T-helper 2 cell treated with Interferon-gamma antibody and Interleukin-4, amounts not matched to agents 100 ng/mL and 5 ng/mL, for 36 hours (primary cell): ENCODE measurements around the gene FAM184A. TPM values are rescaled to one million over a fixed set of nuclear protein-coding genes. Genes with fewer than 3 reads are reported as not detected.
"Not testable (repeated sequence)": the region's sequence is repeated elsewhere in the genome, so short reads cannot be mapped to it uniquely, and the experiment has no call there.

Experiments
- intact Hi-C: fragments of 100-400 bp; cut with micrococcal nuclease; formaldehyde crosslinking; loops from one replicate; pipeline ENCODE4 v1.15.1; 2023
- total RNA-seq: library from RNA; stranded (reverse); gene quantifications from 2 replicates; pipeline ENCODE4 v1.2.3, GENCODE V29; 2022

The FAM184A gene
- total RNA-seq, 1 donor from 2014 or later, result 3.8 TPM

DNA sequence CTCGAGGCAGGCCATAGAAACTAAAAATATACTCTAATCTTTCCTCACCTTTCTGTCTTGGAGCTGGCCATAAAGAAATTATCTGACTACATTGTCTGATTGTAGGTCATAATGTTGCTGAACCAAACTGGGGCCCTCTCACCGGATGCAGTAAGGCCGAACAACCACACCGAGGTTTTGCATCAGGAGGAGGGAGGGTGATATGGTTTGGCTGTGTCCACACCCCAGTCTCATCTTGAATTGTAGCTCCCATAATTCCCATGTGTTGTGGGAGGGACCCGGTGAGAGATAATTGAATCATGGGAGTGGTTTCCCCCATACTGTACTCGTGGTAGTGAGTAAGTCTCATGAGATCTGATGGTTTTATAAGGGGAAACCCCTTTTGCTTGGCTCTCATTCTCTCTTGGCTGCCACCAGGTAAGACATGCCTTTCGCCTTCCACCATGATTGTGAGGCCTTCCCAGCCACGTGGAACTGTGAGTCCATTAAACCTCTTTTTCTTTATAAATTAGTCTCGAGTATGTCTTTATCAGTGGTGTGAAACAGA, 19.4 kb upstream of the FAM184A start:
- intact Hi-C loops, result not testable (repeated sequence)

GRCh38 chr6:119096721-119097565, 18.5 kb upstream of the FAM184A start:
- intact Hi-C loops, result no loop called here

DNA sequence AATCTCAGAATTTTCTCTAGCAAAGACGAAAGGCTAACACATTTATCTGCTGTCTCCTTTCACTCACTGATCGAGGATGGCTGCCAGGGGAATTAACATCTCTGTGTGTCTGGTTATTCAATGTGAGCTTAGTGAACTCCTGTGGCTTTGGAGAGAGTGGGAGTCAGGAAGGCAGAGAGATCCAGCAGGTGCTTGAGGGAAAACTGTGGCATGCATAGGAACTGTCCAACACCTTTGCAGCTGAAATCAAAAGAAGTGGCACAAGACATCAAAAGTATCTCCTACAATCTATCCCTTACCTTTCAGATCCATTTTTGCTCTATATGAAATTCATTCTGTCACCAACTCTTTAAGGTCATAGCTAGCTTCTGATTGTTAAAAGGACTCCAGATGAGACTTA, 11.8 kb upstream of the FAM184A start:
- intact Hi-C loops, result no loop called here

DNA sequence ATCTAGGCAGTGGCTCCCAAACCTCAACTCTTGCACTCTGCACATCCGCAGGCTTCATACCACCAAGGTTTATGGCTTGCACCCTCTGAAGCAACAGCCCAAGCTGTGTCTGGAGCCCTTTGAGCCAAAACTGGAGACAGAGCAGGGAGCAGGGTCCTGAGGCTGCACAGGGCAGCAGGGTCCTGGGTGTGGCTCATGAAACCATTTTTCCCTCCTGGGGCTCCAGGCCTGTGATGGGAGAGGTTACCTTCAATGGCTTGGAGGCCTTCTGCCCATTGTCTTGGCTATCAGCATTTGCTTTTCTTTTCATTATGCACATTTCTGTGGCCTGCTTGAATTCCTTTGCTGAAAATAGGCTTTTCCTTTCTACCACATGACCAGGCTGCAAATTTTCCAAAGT, 6.3 kb upstream of the FAM184A start:
- intact Hi-C loops, result no loop called here

GRCh38 chr6:119083007-119083406, 4.5 kb upstream of the FAM184A start:
- intact Hi-C loops, result no loop called here

DNA sequence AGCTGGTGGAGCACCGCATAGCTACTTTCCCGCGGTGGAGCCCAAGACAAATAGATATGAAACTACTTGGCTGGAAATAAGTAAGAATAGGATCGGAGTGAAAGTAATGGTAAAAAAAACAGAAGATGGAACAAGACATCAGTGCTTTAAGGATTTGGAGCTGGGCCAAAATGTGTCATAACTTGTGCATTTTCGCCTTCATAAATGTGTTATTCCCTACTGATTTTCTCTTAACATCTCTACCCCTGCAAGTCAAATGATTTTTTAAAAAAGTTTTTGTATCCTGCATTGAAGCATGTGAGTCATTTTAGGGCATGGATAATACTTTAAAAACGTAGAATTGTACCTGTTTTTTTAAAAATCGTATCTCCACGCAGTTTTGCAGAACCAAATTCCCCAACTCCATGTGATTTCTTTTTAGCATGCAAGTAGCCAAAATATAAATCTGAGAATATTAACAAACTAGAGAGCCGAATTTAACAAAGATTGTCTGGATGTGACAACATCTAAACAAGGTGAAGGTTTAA, 882 bp upstream of the FAM184A start:
- intact Hi-C loops, result loop anchor here (2.0 to 5.0 kb wide), 5 partner anchors 31 to 427 kb away; partner anchors contain the start of gene CEP85L

DNA sequence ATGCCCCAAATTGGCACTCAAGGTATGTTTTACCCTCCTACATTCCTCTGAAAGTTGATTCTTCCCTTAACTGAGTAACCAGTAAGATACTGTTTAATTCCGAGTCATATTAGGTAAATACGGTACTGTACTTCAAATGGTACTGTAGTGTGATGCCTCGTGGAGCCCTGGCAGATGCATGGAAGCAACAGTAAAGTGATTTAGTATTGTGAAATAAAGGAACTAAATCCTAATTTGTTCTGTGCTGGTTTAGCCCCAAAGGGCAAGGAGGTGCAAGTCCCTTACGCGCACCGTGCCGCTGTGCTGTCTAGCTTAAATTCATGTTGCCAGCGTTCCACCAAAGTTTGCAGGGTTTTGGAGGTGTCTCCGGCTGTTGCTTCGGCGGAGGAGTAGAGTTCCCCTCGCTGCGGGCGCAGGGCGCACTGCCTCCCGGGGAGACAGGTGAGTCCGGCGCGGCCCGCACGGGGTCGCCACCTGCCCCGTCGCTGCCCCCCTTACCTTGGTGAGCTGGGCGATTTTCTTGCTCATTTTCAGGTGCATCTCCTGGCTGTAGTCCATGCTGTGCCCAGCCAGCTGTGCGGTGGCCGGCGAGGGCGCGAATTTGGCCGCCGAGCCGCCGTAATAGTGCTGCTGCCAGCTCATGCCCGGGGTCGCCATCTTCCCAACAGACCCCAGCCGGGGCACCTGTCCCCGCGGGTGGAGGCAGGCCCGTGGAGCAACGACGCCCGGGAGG, 655 bp downstream of the FAM184A start:
- intact Hi-C loops, result loop anchor here (1.0 to 5.0 kb wide), 8 partner anchors 33 to 426 kb away; partner anchors contain the start of genes ASF1A, CEP85L and MCM9

- intact Hi-C loops, result loop anchor here (1.0 to 5.0 kb wide), 6 partner anchors 142 to 425 kb away; partner anchors contain the start of genes ASF1A, CEP85L and MCM9
Observed at GRCh38 chr6:119077391-119077642, 1.1 kb downstream of the FAM184A start.

GRCh38 chr6:119076576-119077390, 1.7 kb downstream of the FAM184A start:
- intact Hi-C loops, result loop anchor here (1.0 to 5.0 kb wide), 6 partner anchors 141 to 424 kb away; partner anchors contain the start of genes ASF1A, CEP85L and MCM9

- intact Hi-C loops, result loop anchor here (2.0 to 5.0 kb wide), 5 partner anchors 181 to 424 kb away; partner anchors contain the start of genes ASF1A and CEP85L
Observed at GRCh38 chr6:119076173-119076572, 2.3 kb downstream of the FAM184A start.

GRCh38 chr6:119075200-119075981, 3.1 kb downstream of the FAM184A start:
- intact Hi-C loops, result loop anchor here (5.0 kb wide), 4 partner anchors 237 to 423 kb away; partner anchors contain the start of gene CEP85L

DNA sequence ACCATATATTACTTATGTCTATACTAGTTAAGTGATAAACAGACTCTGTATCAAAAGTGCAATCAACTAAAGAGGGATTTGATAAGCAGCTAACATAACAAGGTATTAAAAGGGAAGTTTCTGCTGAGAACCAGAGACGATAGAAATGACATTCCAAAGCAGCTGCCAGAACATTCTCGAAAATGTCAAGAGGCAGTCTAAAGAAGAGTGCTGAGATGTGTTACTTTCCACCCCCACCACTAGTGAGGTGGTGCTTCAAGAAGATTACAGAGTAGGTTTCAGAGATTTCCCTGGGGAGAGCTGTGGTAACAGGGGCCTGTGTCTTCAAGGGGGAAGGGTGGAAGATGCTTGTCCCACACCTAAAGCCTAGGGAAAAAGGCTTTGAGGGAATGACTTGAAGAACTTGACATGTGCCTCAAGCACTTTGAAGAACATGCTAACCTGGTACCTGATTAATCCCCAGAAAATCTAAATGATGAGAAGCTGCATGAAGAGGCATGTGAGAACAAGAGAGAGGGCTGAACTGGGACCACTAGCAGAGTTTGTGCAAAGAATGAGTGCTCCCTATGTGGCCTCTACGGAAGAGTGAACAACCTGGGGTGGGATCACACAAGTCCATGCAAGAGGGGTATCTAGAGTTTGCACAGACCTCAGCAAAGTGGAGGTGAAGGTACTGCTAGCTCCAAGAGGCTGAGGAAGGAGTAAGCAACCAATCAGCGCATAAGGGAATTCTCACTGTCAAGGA, 5.0 kb downstream of the FAM184A start:
- intact Hi-C loops, result no loop called here

DNA sequence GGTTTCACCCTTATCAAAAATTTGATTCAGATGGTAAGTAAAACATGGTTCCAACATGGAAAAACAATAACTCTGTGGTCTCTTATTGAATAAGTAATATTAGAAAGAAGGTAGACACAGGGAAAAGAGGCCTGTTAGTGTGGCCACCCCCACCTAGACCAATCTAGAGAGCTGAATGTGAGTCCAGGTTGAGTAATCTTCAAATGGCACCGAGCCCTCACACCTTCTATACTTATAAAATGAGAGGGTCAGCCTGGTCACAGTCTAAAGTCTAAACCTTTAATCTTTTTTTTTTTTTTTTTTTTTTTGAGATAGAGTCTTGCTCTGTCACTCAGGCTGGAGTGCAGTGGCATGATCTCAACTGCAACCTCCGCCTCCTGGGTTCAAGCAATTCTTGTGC, 6.9 kb downstream of the FAM184A start:
- intact Hi-C loops, result no loop called here

DNA sequence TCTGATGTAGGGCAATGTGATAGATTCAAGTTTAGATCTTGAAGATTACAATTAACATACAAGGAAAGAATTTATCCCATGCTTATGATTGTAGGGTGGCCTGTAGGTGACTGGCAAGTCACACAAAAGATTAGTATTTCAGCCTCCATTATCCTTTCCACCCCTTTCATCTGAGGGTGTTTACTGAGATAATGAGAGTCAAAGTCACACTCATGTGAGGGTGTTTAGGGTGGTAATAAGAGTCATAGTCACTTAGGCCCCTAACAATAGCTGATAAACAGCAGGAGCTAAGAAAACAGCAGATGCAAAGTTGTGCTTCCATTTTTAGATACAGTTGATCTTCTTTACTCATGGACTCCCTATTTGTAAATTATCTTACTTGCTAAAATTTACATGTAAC, 11.4 kb downstream of the FAM184A start:
- intact Hi-C loops, result no loop called here

DNA sequence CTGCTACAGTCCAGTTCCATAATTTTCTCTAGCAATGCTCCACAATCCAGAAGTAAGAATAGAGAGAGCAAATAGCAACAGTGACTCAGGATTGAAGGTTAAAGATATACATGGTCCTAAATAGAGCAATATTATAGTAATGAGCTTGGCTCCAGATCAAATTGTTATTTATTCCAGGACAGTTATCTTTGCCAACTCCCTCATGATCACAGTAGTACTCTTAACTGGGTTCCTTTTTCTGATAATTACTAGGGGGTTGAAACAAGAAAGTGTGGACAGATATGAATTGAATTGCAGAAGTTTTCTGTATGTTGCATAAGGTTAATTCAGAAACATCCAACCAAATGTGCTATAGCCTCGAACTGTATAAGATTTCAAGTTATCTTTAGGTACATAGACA, 11.9 kb downstream of the FAM184A start:
- intact Hi-C loops, result no loop called here

DNA sequence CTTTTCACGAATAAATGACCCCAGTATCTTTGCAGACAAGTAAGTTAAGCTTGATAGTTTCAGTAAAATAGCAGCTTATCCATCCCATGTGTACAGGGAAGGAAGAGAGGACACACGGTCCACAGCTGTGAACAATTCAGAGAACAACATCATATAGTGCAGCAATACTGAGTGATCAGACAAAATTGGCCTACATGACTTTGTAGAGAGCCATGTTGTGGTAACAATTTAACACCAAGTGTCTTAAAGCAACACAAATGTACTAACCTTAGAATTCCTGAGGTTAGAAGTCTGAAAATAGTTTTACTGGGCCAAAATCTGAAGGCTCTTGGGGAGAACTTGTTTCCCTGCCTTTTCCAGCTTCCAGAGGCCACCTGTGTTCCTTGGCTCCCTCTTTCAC, 12.5 kb downstream of the FAM184A start:
- intact Hi-C loops, result no loop called here

DNA sequence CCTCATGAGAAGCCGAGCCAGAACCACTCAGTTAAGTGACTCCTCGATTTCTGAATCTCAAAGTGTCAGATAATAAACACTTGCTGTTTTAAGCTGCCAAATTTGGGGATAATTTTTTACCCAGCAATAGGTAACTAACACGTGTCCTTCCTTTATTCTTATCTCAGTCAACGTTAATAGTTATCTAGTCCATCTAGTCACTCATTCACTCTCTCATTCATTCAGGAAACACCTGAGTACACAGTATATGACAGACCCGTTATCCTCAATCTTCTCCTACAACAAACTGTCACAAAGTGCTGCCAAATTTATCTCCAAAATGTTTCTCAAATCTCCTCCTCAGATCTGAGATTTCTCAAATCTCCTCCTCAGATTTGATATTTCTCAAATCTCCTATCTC, 13.1 kb downstream of the FAM184A start:
- intact Hi-C loops, result no loop called here

DNA sequence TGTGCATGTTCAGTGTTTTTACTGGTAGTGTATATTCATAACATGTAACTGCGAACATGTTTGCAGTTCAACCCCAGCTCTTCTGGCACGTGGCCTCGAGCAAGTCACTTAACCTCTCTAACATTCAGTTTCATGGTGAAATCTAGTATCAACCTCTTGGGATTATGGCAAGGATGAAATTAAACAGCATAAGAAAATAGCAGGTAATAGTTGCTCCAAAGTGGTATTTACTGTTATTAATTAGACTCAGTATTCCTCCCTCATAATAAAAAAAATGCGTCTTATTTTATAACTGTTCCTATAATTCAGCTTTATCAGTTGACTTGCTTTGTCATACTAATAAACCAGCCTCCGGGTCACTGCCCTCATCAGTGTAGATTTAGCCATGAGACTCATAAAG, 15.0 kb downstream of the FAM184A start:
- intact Hi-C loops, result no loop called here

GRCh38 chr6:119061215-119061614, 17.2 kb downstream of the FAM184A start:
- intact Hi-C loops, result no loop called here
